HG02852 (cell line): ENCODE results near the gene EDIL3.

Source experiments
- ATAC-seq: cut with Tn5 transposase; IDR thresholded peaks from one replicate; pipeline ENCODE4 v1.9.1; 2021; ENCODE audit warnings: mild to moderate bottlenecking, moderate library complexity; ENCODE audit not compliant: unreplicated experiment

EDIL3 gene

DNA sequence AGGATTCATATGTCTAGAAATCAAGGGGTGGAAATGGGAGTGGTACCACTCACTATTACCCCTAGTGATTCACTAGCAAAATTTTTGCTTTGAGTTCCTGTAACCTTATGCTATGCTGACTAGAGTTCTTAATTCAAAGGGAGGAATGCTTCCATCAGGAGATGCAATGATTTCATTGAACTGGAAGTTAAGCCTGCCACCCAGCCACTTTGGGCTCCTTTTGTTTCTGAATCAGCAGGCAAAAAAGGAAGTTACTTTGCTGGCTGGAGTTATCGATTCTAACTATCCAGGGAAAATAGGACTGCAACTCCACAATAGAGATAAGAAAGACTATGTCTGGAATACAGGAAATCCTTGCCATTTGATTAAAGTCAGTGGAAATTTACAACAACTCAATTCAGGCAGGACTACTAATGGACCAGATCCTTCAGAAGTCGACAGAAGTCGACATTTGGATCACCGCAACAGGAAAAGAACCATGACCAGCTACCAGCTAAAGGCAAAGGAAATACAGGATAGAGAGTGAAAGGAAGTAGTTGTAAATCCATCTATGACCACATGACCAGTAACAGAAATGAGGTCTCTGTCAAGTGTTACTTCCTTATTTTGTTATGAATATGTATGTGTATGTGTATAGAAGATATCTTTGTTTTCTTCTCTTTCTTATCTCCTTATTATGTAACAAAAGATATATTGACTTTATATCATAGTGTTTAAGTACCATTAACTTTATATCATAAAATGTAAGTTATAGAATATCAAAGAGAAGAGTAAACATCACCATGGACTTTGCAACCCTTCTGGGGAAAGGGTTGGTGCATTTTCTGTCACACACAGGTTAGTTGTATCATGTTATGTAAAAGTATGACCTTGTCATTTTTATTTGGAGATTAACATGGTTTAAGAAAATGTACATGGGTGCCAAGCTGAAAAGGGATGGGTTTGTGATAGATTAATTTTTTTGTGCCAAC is 465.3 kb downstream of the EDIL3 start:
- ATAC-seq, result no peak

DNA sequence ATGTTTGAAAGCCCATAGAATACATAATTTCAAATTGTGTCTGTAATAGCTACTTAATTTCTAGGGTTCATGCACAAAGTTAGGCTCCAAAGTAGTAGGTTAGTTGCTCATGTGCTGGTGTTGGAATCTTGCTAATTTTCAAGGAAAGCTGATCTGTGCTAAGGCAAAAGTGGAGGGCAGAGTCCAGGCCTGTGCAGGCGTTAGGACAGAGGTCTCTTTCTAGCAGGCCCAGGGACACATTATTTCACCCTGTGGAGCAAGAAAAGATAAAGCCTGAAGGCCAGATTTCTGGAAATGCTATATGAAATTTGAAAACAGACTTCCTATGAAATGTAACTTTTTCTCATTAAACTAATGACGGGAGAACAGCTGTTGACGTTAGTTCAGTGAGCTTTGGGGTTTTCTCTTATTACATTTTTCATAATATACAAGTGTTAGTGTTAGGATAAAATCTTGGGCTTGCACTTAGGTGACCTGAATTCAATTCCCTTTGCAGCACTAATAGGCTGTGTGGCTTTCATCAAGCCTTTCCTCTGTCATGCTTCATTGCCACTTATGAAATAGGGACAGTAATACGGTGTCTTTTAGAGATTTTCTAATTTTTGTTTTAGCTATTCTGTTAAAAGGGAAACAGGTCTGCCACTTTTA is 467.3 kb downstream of the EDIL3 start:
- no peak for ATAC-seq

DNA sequence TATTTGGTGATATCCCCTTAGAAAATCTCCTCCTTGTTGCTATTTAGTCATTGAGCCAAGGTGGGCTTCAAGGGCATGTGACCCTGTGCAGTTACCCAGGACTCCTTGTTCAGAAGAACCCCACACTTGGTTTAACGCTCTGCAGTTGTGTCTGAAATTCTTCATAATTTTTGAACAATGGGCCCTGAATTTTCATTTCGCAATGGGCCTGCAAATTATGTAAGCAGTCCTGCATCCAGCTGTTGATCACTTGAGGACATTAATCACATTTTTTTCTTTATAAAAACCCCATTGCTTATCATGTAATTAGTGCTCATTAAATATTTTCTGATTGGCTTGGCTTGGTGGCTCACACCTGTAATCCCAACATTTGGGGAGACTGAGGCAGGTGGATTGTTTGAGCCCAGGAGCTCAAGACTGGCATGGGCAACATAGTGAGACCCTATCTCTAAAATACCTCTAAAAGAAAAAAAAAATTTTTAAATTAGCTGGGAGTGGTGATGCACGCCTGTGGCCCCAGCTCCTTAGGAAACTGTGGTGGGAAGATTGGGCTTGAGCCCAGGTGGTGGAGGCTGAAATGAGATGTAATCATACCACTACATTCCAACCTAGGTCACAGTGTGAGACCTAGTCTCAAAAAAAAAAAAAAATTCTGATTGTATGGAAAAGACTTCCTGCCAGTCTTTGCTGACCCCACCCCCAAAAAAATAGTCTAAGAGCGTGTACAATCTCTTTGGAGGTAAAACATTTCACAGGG is 469.8 kb downstream of the EDIL3 start:
- no peak for ATAC-seq

DNA sequence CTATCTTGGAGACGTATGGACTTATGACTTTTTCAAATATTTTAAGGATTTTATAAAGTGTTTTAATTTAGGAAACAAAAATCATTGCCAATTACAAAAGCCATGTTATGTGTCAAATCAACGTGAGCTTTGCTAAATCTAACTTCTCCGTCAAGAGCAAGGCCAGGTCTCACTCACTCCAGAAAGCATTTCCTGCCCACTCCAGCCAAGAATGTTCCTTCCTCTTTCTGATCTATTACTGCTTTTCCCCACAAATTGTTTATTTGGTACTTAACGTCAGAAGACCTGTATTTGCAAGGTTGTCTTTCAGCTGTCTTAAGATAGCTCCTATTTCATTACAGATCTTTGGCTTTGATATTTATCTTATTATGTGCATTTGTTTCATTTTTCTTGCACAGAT is 470.5 kb downstream of the EDIL3 start:
- ATAC-seq, result no peak

DNA sequence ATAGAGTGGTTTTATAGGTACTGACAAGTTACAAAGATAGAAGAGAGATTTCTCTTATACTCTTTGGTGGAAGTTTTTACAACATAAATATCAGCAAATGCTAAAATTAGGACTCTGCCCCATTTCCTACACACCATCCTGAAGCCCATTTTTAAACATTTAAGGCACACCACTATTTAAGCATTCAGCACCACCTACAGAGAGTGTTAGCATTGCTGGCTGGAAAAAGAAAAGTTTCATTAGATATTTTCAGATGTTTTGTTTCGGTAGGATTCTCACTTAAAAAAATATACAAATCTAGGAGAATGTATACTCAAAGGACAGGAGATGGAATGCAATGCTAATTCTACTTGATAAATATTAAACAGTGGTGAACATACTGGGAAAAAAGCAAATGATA is 471.1 kb downstream of the EDIL3 start:
- no peak for ATAC-seq

DNA sequence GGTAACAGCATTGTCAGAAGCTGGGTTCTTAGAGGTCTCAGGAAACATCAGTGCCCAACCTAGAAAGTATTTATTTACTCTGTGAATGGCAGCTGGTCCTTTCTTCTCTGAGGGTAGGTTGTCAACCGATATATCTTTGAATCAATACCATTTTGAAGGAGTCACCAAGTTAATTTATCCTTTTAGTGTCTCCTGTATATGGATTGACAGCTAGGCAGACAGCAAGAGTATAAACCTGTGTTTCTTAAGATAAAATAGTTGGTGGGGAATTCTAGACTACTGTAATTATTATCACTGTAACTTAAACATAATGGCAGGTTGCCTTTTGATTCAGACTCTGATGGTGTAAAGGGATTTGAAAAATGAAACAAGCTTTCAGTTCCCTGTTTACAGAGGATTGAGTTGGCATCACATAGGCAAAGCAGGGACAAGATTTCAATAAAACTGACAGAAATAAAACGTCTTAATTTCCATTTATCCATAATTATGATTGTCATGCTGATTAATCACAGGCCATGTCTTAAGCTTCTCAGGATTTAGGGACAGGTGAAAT is 473.2 kb downstream of the EDIL3 start:
- ATAC-seq, result no peak

DNA sequence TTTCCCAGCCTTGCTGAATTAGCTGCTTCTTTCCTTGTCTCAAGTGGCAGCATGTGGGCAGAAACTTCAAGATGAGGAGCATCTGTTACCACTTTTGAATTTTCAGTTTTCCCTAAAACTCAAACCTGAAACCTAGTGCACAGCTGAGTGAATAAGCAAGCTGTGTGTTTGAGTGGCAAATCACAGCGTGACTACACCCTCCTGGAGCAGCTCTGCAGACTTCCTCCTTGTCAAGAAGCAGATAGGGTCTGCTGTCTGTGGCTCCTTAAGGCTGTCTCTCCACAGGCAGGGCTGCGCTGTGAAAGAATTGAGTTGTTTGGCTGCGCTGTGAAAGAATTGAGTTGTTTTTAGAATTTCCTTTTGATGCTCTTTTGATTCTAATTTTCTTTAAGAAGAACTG is 484.4 kb downstream of the EDIL3 start:
- no peak for ATAC-seq

DNA sequence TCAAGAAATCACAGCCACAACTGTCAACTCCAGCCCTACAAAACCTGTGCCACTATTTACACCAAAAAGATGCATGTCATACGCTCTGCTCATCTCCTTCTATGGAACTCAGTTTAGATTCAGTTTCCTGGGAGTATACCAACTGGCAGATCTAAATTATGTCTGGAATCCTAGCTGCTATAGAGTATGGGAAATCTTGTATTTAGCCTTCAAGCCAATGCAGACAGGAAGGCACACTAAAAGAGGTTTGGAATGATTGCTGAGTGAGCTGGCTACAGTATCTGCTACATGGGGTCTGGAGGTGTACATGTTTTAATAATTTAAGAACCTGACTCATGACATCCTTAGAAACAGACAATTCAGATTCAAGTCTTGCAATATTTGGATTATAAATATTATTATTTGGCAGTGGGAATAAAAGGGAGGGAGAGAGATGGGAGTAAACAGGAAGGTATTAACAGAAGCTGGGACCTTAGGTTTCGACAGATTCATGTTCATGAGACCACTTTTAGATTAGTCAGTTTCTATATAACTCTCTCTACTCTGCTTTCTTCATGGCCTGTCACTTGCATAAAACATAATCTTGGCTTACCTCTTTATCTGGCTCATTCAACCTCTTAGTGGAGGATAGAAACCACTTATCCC is 485.2 kb downstream of the EDIL3 start:
- ATAC-seq, result no peak

DNA sequence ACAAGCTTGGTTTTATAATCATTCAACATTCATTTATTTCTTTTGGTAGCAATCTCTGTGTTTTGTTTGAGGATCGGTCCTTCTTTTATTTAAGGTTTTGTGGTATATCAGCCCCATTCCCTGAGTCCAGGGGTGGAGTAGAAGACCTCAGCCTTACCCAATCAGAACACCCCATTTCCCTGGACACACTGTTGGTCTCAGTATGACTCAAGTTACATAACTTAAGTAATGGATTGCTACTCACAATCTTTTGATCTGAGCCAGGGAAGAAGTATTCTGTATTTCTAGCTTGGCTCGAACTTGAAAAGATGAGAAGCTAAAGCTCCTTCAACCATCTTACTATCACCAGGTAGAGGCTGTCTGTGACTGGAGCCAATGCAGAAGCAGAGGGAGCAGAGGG is 488.8 kb downstream of the EDIL3 start:
- ATAC-seq, result no peak

DNA sequence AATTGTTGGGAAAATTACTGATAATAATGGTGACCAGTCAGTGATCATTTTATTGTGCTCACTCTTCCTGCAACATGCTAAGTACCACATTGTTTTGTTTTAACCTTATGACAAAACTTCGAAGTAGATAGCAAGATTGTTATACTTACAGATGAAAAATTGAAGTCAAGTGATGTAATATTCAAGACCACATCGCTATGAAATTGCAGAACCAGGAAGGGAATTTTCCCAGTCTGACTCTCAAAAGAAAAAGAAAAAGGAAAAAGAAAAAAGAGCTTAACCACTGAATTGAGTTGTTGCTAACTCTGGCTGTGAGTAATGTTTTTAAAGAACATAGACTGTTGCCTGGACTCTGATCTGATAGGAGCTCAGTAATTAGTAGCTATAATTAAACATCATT is 493.4 kb downstream of the EDIL3 start:
- no peak for ATAC-seq
